GM12875 (cell line): ENCODE measurements around the gene ACOX1.

ENCODE experiments used
- H3K4me3 ChIP-seq: one replicate; pipeline ENCODE4 v1.5.1; 2011; ENCODE audit warnings: low read depth, low read length, control low read depth
- CTCF ChIP-seq: IDR thresholded peaks from 2 replicates; pipeline ENCODE4 v1.5.1; 2011; ENCODE audit warnings: low read depth, mild to moderate bottlenecking, control low read depth, inconsistent platforms, low read length, moderate library complexity, borderline replicate concordance; ENCODE audit not compliant: insufficient read depth

The ACOX1 gene

GRCh38 chr17:75922963-75923874 is 55.7 kb downstream of the ACOX1 start:
- TF ChIP-seq CTCF = no peak

GRCh38 chr17:75922173-75922961 is 56.6 kb downstream of the ACOX1 start:
- no peak for TF ChIP-seq CTCF
- H3K4me3 ChIP-seq = no peak overlapping the region

More at GRCh38 chr17:75922963-75923874, 55.7 kb downstream of the ACOX1 start:
- H3K4me3 ChIP-seq = no peak overlapping the region

- no peak for TF ChIP-seq CTCF
- H3K4me3 ChIP-seq = no peak overlapping the region
Measured at GRCh38 chr17:75921596-75921995, 57.4 kb downstream of the ACOX1 start.

GRCh38 chr17:75920045-75920560 is 58.9 kb downstream of the ACOX1 start:
- no peak for TF ChIP-seq CTCF
- no peak overlapping the region for H3K4me3 ChIP-seq

GRCh38 chr17:75919611-75920010 is 59.4 kb downstream of the ACOX1 start:
- H3K4me3 ChIP-seq = no peak overlapping the region
- no peak for TF ChIP-seq CTCF

GRCh38 chr17:75917917-75918445 is 61.0 kb downstream of the ACOX1 start:
- TF ChIP-seq CTCF = no peak
- H3K4me3 ChIP-seq = no peak overlapping the region
